HepG2 (cell line): ENCODE data around the gene PBX1.

Experiments used
- ATM ChIP-seq: fragments of 450-650 bp; IDR thresholded peaks from 2 replicates; pipeline ENCODE4 v1.7.1; 2017; ENCODE audit warnings: mild to moderate bottlenecking, borderline replicate concordance
- CHD2 ChIP-seq: IDR thresholded peaks from 2 replicates; pipeline ENCODE4 v1.6.1; 2011; ENCODE audit warnings: low read depth, low read length, improper control_type of control experiment
- PCBP1 ChIP-seq: fragments of 200-400 bp; formaldehyde crosslinking; IDR thresholded peaks from 2 replicates; pipeline ENCODE4 v1.6.1; 2017; ENCODE audit warnings: mild to moderate bottlenecking, low read depth, low read length, borderline replicate concordance
- ZNF530 ChIP-seq: sonication (generic); formaldehyde crosslinking; IDR thresholded peaks from 2 replicates; pipeline ENCODE4 v1.5.0; 2020; ENCODE audit warnings: low read depth, mild to moderate bottlenecking, missing genetic modification reagents
- ZNF784 ChIP-seq: sonication (generic); formaldehyde crosslinking; IDR thresholded peaks from 2 replicates; pipeline ENCODE4 v1.5.1; 2020; ENCODE audit warnings: missing genetic modification reagents, mild to moderate bottlenecking, borderline replicate concordance

GRCh38 chr1:164613176-164613575 is 54.2 kb downstream of the PBX1 start:
- TF ChIP-seq ATM: no peak
- no peak for TF ChIP-seq PCBP1
- no peak for TF ChIP-seq CHD2
- no peak for TF ChIP-seq ZNF530 (CRISPR knock-in tag)
- no peak for TF ChIP-seq ZNF784 (CRISPR knock-in tag)
